ENCODE measurements around the gene SACS.

- no peak for TF ChIP-seq CTCF (IDR thresholded peaks at IDR 0.05)
- TF ChIP-seq EZH2 (IDR thresholded peaks at IDR 0.05; ENCODE audit: borderline replicate concordance, insufficient read depth, low read depth, low read length, poor library complexity, severe bottlenecking) = no peak
These were observed 34.4 kb upstream of the SACS start for GRCh38 chr13:23467932-23468278.
